Upper lobe of left lung (tissue), 6 donors: ENCODE results near the gene CYP2E1. TPM values are rescaled to one million over a fixed set of nuclear protein-coding genes. Genes with fewer than 3 reads are reported as not detected.
"Not testable (repeated sequence)": the region's sequence is repeated elsewhere in the genome, so short reads cannot be mapped to it uniquely, and the experiment has no call there.

Source experiments
- ATAC-seq, 2 donors: fragments of 200-7000 bp; cut with Tn5 transposase; one replicate each; pipeline ENCODE4 v1.9.1; 2022; ENCODE audit warnings: mild to moderate bottlenecking in 2 of 2, moderate library complexity in 2 of 2; ENCODE audit not compliant: low FRiP score in 2 of 2
- DNase-seq, 2 donors: peaks; one replicate each; pipeline ENCODE4 v3.0.0-alpha.2; 2019 to 2020
- H3K27ac ChIP-seq, 4 donors: fragments of 200-600 bp; sonication (generic); one replicate each; pipeline ENCODE4 v1.5.1; 2016 to 2019
- H3K27me3 ChIP-seq, 4 donors: fragments of 200-600 bp; sonication (generic); one replicate each; pipeline ENCODE4 v1.5.1; 2017 to 2019
- H3K36me3 ChIP-seq, 4 donors: fragments of 200-600 bp; sonication (generic); one replicate each; pipeline ENCODE4 v1.5.1; 2016 to 2019
- H3K4me1 ChIP-seq, 4 donors: fragments of 200-600 bp; sonication (generic); one replicate each; pipeline ENCODE4 v1.5.1; 2018 to 2019
- H3K4me3 ChIP-seq, 4 donors: fragments of 200-600 bp; sonication (generic); one replicate each; pipeline ENCODE4 v1.5.1; 2017 to 2019; ENCODE audit warnings: mild to moderate bottlenecking in 2 of 4, moderate library complexity in 1 of 4
- H3K9me3 ChIP-seq, 4 donors: fragments of 200-600 bp; sonication (generic); one replicate each; pipeline ENCODE4 v1.5.1; 2018 to 2019
- EP300 ChIP-seq, 4 donors: sonication (generic); formaldehyde crosslinking; IDR thresholded peaks; one replicate each; pipeline ENCODE4 v1.5.1; 2017; ENCODE audit warnings: antibody characterized with exemption in 4 of 4, control low read depth in 2 of 4
- POLR2A ChIP-seq, 4 donors: fragments of 450-650 bp; IDR thresholded peaks; one replicate each; pipeline ENCODE4 v1.5.1; 2016 to 2017; ENCODE audit warnings: antibody characterized with exemption in 4 of 4, mild to moderate bottlenecking in 2 of 4
- POLR2AphosphoS5 ChIP-seq, 2 donors: sonication (generic); formaldehyde crosslinking; IDR thresholded peaks; one replicate each; pipeline ENCODE4 v1.5.1; 2017; ENCODE audit warnings: antibody characterized with exemption in 2 of 2
- WGBS, 2 donors: methylation state at CpG; one replicate each; pipeline ENCODE4 v1.1.5; 2017 to 2018; 5-methylcytosine and 5-hydroxymethylcytosine counted together
- total RNA-seq, 6 donors: library from RNA; depleted of rRNA in 4 of 6; stranded (reverse); fragments of >200 nt in 4 of 6; gene quantifications; one replicate each; pipeline versions ENCODE4 v1.1.0 to v1.2.1, GENCODE V29; 2016 to 2021
- TF ChIP-seq, protein P1 (sequence below), 6 experiments: fragments of 450-650 bp in 4 of 6; fragments of 200-600 bp in 2 of 6; sonication (generic) in 2 of 6; IDR thresholded peaks; one replicate each; pipeline ENCODE4 v1.5.1; 2016 to 2019; ENCODE audit warnings: antibody characterized with exemption in 6 of 6
- donor health status: DM: no; HTN: no; CAD: no; lungs with moderate emphysema.
- donor health status: DM: no; HTN: yes; CAD: no; lungs with severe emphysema.

CYP2E1 gene
- total RNA-seq, 6 donors from 2014 or later = 0.91 to 17.8 (median 1.6) TPM; not detected in 2

GRCh38 chr10:133509700-133510099, 17.5 kb upstream of the CYP2E1 start:
- Histone ChIP-seq H3K4me3 (no peak overlapping the region), H3K36me3 (no peaks in the 10 kb centered on the region), H3K4me1 (no peaks in the 10 kb centered on the region), H3K9me3 (peaks cover 0 to 4% (median 1%) of the 10 kb centered on the region in 4 donors), H3K27ac (no peak overlapping the region), H3K27me3 (no peaks in the 10 kb centered on the region)
- ATAC-seq (no peak), DNase-seq (no peak)
- WGBS, 2 donors = 68 to 84% methylated on average over 4 of the region's 4 CpGs
- TF ChIP-seq EP300 (IDR thresholded peaks at IDR 0.05) = no peak
- TF ChIP-seq POLR2A (IDR thresholded peaks at IDR 0.05) = no peak
- TF ChIP-seq POLR2AphosphoS5 (IDR thresholded peaks at IDR 0.05) = no peak
- TF ChIP-seq, protein P1, sequence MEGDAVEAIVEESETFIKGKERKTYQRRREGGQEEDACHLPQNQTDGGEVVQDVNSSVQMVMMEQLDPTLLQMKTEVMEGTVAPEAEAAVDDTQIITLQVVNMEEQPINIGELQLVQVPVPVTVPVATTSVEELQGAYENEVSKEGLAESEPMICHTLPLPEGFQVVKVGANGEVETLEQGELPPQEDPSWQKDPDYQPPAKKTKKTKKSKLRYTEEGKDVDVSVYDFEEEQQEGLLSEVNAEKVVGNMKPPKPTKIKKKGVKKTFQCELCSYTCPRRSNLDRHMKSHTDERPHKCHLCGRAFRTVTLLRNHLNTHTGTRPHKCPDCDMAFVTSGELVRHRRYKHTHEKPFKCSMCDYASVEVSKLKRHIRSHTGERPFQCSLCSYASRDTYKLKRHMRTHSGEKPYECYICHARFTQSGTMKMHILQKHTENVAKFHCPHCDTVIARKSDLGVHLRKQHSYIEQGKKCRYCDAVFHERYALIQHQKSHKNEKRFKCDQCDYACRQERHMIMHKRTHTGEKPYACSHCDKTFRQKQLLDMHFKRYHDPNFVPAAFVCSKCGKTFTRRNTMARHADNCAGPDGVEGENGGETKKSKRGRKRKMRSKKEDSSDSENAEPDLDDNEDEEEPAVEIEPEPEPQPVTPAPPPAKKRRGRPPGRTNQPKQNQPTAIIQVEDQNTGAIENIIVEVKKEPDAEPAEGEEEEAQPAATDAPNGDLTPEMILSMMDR (IDR thresholded peaks at IDR 0.05) = no peak

DNA sequence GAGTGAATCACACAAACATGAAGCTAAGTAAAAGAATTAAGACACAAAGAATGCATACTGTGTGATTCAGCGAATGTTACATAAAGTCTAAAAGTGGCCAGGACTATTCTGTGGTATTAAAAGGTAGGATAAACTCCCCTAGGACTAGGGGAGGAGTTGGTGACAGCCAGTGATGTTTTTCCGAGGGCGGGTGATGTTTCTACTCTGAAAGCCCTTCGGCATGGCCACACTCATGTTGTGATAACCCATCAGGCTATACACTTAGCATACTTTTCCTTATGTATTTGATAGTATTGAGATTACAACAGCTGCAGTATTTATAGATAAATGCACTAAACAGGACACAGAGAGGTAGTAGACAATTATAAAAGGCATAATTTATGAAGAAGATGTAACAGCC, 15.8 kb upstream of the CYP2E1 start:
- Histone ChIP-seq H3K4me3 (no peak overlapping the region), H3K27ac (no peak overlapping the region), H3K4me1 (no peaks in the 10 kb centered on the region), H3K36me3 (no peaks in the 10 kb centered on the region), H3K27me3 (no peaks in the 10 kb centered on the region), H3K9me3 (peaks cover 0 to 4% (median 1%) of the 10 kb centered on the region in 4 donors)
- TF ChIP-seq POLR2AphosphoS5 (IDR thresholded peaks at IDR 0.05) (no peak), POLR2A (IDR thresholded peaks at IDR 0.05) (no peak), EP300 (IDR thresholded peaks at IDR 0.05) (no peak)
- TF ChIP-seq, protein P1 (IDR thresholded peaks at IDR 0.05) = no peak
- ATAC-seq (no peak), DNase-seq (no peak)
- WGBS, 2 donors = 73 to 76% methylated on average over 4 of the region's 4 CpGs

DNA sequence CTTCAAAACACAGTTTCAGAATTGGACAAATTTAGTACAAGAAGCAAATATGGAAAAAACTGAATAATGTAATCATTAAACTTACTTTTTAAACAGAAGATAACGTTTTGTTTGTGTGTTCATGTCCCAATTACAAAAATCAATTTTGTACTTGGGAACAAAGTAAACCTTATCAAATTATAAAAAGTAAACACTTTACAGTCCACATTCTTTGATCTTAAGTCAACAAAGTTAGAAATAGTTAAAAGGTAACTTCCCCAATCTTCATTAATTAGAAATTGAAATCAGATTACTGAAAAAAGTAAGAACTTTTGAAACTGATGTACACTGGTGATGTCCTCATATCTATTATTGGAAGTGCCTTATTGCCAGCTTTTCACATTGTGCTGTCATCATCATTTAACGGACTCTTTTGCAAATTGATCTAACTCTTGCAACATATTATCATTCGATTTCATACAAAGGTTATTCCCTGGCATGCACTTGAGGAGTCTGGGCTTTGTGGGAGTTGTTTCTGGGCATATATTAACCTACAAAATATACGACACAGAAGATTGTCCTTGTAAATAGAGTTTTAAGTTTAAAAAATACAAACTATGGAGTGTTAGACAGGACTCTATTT, 15.1 kb upstream of the CYP2E1 start:
- Histone ChIP-seq H3K27me3 (no peaks in the 10 kb centered on the region), H3K27ac (no peak overlapping the region), H3K36me3 (no peaks in the 10 kb centered on the region), H3K4me3 (no peak overlapping the region), H3K9me3 (peaks cover 0 to 4% (median 1%) of the 10 kb centered on the region in 4 donors), H3K4me1 (no peaks in the 10 kb centered on the region)
- DNase-seq = no peak
- no peak for ATAC-seq
- TF ChIP-seq EP300 (IDR thresholded peaks at IDR 0.05) = no peak
- TF ChIP-seq, protein P1 (IDR thresholded peaks at IDR 0.05) = no peak
- TF ChIP-seq POLR2A (IDR thresholded peaks at IDR 0.05) = no peak
- TF ChIP-seq POLR2AphosphoS5 (IDR thresholded peaks at IDR 0.05) = no peak
- WGBS, 2 donors = 40 to 43% methylated on average over 4 of the region's 4 CpGs

GRCh38 chr10:133515471-133515870, 11.7 kb upstream of the CYP2E1 start:
- Histone ChIP-seq H3K36me3 (no peaks in the 10 kb centered on the region), H3K27me3 (no peaks in the 10 kb centered on the region), H3K9me3 (no peaks in the 10 kb centered on the region), H3K4me1 (peaks cover 0 to 7% (median 3%) of the 10 kb centered on the region in 4 donors), H3K27ac (no peak overlapping the region), H3K4me3 (no peak overlapping the region)
- TF ChIP-seq, protein P1 (IDR thresholded peaks at IDR 0.05) = no peak
- no peak for TF ChIP-seq POLR2AphosphoS5 (IDR thresholded peaks at IDR 0.05)
- no peak for TF ChIP-seq EP300 (IDR thresholded peaks at IDR 0.05)
- TF ChIP-seq POLR2A (IDR thresholded peaks at IDR 0.05) = no peak
- no peak for DNase-seq
- 71 to 79% methylated on average over 4 of the region's 4 CpGs for WGBS, 2 donors
- ATAC-seq = no peak

DNA sequence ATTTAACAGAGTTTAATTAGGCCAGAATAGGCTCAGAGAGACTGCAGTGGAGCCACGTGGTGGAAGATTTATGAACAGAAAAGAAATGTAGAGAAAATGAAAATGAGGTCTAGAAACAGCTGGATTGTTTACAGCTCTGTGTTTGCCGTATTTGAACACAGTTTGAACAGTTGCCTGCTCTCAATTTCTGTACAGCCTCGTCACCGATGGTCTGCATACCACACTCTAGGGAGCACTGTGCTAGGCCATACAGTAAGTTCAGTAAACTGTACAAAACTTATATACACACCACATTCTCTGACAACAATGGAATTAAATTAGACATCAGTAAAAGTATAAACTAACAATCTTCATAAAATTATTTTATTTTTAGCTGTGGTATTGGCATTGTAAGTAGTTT, 11.1 kb upstream of the CYP2E1 start:
- Histone ChIP-seq H3K27me3 (no peaks in the 10 kb centered on the region), H3K4me1 (peaks cover 0 to 11% (median 3%) of the 10 kb centered on the region in 4 donors), H3K4me3 (no peak overlapping the region), H3K9me3 (no peaks in the 10 kb centered on the region), H3K27ac (no peak overlapping the region), H3K36me3 (no peaks in the 10 kb centered on the region)
- DNase-seq = no peak
- 45 to 59% methylated on average over 4 of the region's 4 CpGs for WGBS, 2 donors
- TF ChIP-seq, protein P1 (IDR thresholded peaks at IDR 0.05) = no peak
- TF ChIP-seq POLR2A (IDR thresholded peaks at IDR 0.05) (no peak), POLR2AphosphoS5 (IDR thresholded peaks at IDR 0.05) (no peak), EP300 (IDR thresholded peaks at IDR 0.05) (no peak)
- ATAC-seq = no peak

DNA sequence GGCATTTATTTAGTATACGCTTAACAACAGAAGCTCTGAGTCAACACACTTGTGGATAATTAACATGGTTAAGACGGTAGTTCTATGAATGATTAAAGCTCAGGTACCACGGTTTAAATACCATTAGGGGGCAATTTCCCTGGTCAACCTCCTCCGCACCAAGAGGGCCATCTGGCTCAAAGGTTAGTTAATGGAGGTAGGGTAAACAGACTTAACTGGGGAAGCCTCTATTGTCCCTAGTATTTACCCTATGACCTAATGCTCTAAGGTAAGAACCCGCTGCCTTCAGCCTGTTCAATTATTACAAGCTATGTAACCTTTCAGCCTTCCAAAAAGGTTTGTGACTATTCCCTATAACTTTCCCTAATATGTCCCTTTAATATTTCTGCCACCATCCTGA, 8.6 kb upstream of the CYP2E1 start:
- H3K27ac ChIP-seq, ATAC-seq, H3K9me3 ChIP-seq, DNase-seq, H3K4me3 ChIP-seq, H3K36me3 ChIP-seq, H3K27me3 ChIP-seq: not testable (repeated sequence)
- H3K4me1 ChIP-seq = peaks cover 0 to 11% (median 3%) of the 10 kb centered on the region in 4 donors
- WGBS, 2 donors = 82 to 91% methylated on average over 5 of the region's 5 CpGs
